Sigmoid colon (tissue), 7 donors: ENCODE data around the gene CC2D1B. TPM values are rescaled to one million over a fixed set of nuclear protein-coding genes. Genes with fewer than 3 reads are reported as not detected.

Experiments
- DNase-seq: peaks from one replicate; pipeline ENCODE4 v3.0.0-alpha.2; 2019
- H3K27ac ChIP-seq, 4 donors: fragments of 200-600 bp; sonication (generic); one replicate each; pipeline ENCODE4 v1.5.1; 2016 to 2019; ENCODE audit warnings: mild to moderate bottlenecking in 1 of 4
- H3K27me3 ChIP-seq, 3 donors: fragments of 200-600 bp; sonication (generic); one replicate each; pipeline ENCODE4 v1.5.1; 2019; ENCODE audit warnings: mild to moderate bottlenecking in 1 of 3
- H3K36me3 ChIP-seq, 4 donors: fragments of 200-600 bp; sonication (generic); one replicate each; pipeline ENCODE4 v1.5.1; 2016 to 2019
- H3K4me1 ChIP-seq, 4 donors: fragments of 200-600 bp; sonication (generic); one replicate each; pipeline ENCODE4 v1.5.1; 2017 to 2019
- H3K4me3 ChIP-seq, 4 donors: fragments of 200-600 bp; sonication (generic); one replicate each; pipeline ENCODE4 v1.5.1; 2017 to 2019; ENCODE audit warnings: mild to moderate bottlenecking in 2 of 4, moderate library complexity in 1 of 4
- H3K9me3 ChIP-seq, 4 donors: fragments of 200-600 bp in 3 of 4; sonication (generic) in 3 of 4; one replicate each; pipeline versions ENCODE4 v1.5.1 to v1.6.1; 2013 to 2019
- EP300 ChIP-seq, 4 donors: sonication (generic); formaldehyde crosslinking; IDR thresholded peaks; one replicate each; pipeline ENCODE4 v1.6.1; 2017; ENCODE audit warnings: antibody characterized with exemption in 4 of 4
- POLR2A ChIP-seq, 2 donors: fragments of 450-650 bp; IDR thresholded peaks; one replicate each; pipeline ENCODE4 v1.6.1; 2016; ENCODE audit warnings: antibody characterized with exemption in 2 of 2, mild to moderate bottlenecking in 2 of 2, moderate library complexity in 2 of 2
- POLR2AphosphoS5 ChIP-seq, 4 donors: sonication (generic); formaldehyde crosslinking; IDR thresholded peaks; one replicate each; pipeline ENCODE4 v1.6.1; 2017; ENCODE audit warnings: antibody characterized with exemption in 4 of 4
- WGBS, 2 donors: extraction: QIAGEN DNeasy Blood & Tissue Kit; methylation state at CpG; one replicate each; pipeline ENCODE4 v1.1.7; 2013; 5-methylcytosine and 5-hydroxymethylcytosine counted together
- intact Hi-C: fragments of 100-400 bp; cut with DNase I; formaldehyde crosslinking; loops from one replicate; pipeline ENCODE4 v1.15.1; 2023
- polyA plus RNA-seq, 3 donors: library from polyadenylated mRNA; stranded (reverse); fragments of 200-250 nt; gene quantifications; one replicate each; pipeline ENCODE4 v1.2.3, GENCODE V29; 2013
- total RNA-seq, 4 donors: library from RNA; depleted of rRNA; stranded (reverse); fragments of >200 nt; gene quantifications; one replicate each; pipeline ENCODE4 v1.1.0, GENCODE V29; 2016
- TF ChIP-seq, protein P1 (sequence below), 4 experiments: fragments of 450-650 bp in 3 of 4; fragments of 200-600 bp in 1 of 4; IDR thresholded peaks; one replicate each; pipeline ENCODE4 v1.5.1; 2016 to 2019; ENCODE audit warnings: antibody characterized with exemption in 4 of 4, mild to moderate bottlenecking in 3 of 4, moderate library complexity in 2 of 4
- donor health status: healthy with polysubstance abuse.
- donor health status: Bipolar disorder and iron deficiency.
- donor health status: healthy.

The CC2D1B gene
- total and polyA plus RNA-seq, 7 donors: 14.4 to 26.2 (median 19.2) TPM

DNA sequence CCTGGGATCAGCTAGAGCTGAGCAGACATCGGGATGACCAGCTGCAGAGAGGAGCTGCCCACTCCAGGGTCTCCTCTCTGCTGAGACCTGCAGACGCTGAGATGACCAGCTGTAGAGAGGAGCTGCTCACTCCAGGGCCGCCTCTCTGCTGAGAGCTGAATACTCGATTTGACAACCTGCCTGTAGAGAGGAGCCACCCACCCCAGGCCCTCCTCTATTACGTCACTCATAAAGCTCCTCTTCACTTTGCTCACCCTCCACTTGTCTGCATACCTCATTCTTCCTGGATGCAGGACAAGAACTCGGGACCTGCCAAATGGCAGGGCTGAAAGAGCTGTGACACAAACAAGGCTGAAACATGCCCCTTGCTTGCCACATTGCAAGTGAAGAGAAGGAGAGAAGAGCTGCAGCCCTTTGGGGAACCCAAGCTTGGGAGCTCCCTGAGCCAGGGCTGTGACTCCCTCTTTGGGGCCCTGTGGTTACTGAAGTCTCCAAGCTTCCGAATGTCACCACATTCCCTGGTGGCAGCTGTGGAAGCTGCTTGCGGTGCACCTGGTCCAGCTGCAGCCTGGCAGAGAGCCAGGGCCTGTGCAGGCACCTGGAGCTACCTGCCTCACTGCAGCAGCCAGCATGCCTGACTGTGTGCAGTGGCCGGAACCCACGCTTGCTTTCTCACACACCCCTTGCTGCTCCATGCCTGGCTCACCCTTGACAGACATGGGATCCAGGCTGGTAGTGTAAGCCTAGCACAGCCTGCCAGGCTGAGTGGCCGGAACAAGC lies 59.6 kb downstream of the CC2D1B start:
- intact Hi-C loops: no loop called here
- WGBS, 2 donors: 84% methylated on average over 11 of the region's 11 CpGs

DNA sequence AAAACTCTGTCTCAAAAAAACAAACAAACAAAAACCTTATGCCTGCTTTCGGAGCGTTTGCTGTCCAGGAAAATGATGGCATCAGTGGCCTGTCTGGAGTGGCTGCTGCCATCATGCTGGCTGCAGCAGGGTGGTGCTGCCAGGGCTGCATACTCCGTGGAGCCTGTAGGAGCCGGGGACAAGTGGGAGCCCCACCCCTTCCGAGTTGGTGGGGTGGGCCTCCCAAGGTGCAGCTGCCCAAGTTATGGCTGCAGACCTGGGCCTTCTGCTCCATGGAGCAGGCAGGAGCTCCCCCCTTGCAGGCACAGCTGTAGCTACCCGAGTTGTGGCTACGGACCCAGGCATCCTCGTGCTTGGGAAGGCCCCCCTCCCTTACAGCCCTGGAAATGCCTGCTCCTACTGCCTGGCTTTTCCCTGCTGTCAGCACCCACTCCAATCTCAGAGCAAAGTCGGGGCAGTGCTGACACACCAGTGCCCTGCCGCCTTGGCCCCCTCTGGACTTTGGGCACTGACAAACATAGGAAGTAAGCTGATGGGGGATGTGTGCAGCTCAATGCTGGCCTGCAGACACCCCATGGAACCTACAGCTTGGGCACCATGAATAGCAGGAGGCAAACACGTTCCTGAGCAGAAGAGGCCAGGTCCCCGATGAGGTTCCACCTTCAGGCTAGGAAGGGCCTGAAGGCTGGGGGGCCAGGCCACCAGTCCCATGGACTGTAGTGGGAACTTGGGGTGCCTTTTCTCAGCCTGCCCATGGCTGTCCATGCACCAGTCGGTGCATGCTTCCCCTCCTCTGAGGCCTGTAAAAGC lies 60.4 kb downstream of the CC2D1B start:
- peaks cover 0 to 43% (median 10%) of the 10 kb centered on the region in 4 donors for H3K36me3 ChIP-seq
- intact Hi-C loops: no loop called here
- H3K9me3 ChIP-seq: no peaks in the 10 kb centered on the region
- no peaks in the 10 kb centered on the region for H3K4me1 ChIP-seq
- H3K4me3 ChIP-seq: no peak overlapping the region
- no peak for DNase-seq
- H3K27me3 ChIP-seq: no peaks in the 10 kb centered on the region
- 91 to 92% methylated on average over 13 of the region's 13 CpGs for WGBS, 2 donors
- TF ChIP-seq POLR2AphosphoS5 (IDR thresholded peaks at IDR 0.05): no peak
- TF ChIP-seq EP300 (IDR thresholded peaks at IDR 0.05): no peak
- TF ChIP-seq, protein P1, sequence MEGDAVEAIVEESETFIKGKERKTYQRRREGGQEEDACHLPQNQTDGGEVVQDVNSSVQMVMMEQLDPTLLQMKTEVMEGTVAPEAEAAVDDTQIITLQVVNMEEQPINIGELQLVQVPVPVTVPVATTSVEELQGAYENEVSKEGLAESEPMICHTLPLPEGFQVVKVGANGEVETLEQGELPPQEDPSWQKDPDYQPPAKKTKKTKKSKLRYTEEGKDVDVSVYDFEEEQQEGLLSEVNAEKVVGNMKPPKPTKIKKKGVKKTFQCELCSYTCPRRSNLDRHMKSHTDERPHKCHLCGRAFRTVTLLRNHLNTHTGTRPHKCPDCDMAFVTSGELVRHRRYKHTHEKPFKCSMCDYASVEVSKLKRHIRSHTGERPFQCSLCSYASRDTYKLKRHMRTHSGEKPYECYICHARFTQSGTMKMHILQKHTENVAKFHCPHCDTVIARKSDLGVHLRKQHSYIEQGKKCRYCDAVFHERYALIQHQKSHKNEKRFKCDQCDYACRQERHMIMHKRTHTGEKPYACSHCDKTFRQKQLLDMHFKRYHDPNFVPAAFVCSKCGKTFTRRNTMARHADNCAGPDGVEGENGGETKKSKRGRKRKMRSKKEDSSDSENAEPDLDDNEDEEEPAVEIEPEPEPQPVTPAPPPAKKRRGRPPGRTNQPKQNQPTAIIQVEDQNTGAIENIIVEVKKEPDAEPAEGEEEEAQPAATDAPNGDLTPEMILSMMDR (IDR thresholded peaks at IDR 0.05): no peak
- TF ChIP-seq POLR2A (IDR thresholded peaks at IDR 0.05): no peak
- no peak overlapping the region for H3K27ac ChIP-seq

More for the DNA sequence above, 59.6 kb downstream of the CC2D1B start:
- H3K36me3 ChIP-seq: peaks cover 0 to 43% (median 10%) of the 10 kb centered on the region in 4 donors
- H3K4me3 ChIP-seq: no peak overlapping the region
- H3K27me3 ChIP-seq: no peaks in the 10 kb centered on the region
- TF ChIP-seq POLR2A (IDR thresholded peaks at IDR 0.05): no peak
- TF ChIP-seq, protein P1 (IDR thresholded peaks at IDR 0.05): no peak
- no peak for TF ChIP-seq EP300 (IDR thresholded peaks at IDR 0.05)
- no peak for TF ChIP-seq POLR2AphosphoS5 (IDR thresholded peaks at IDR 0.05)
- no peak for DNase-seq
- H3K27ac ChIP-seq: no peak overlapping the region
- no peaks in the 10 kb centered on the region for H3K9me3 ChIP-seq
- H3K4me1 ChIP-seq: no peaks in the 10 kb centered on the region

Other genes with a start within 250 kb of the CC2D1B start
- 10 to 100 TPM; 25.9 to 36.3 (median 28.8) TPM for gene ZFYVE9, start 224.1 kb downstream of the CC2D1B start, total RNA-seq
- gene ZFYVE9, start 224.1 kb downstream of the CC2D1B start, polyA plus RNA-seq: 1 to 10 TPM; 4.7 to 7.2 (median 5.4) TPM
- under 1 TPM in 2 of 4 donors, not detected in 2; 0.36 to 0.95 TPM for gene ORC1, start 38.2 kb upstream of the CC2D1B start, total RNA-seq
- gene ORC1, start 38.2 kb upstream of the CC2D1B start, polyA plus RNA-seq: 1 to 10 TPM; 1.2 to 6.1 (median 1.8) TPM
- gene PRPF38A, start 38.4 kb upstream of the CC2D1B start, total RNA-seq: 10 to 100 TPM; 12.4 to 20.0 (median 17.5) TPM
- 10 to 100 TPM; 17.8 to 29.8 (median 22.2) TPM for gene PRPF38A, start 38.4 kb upstream of the CC2D1B start, polyA plus RNA-seq
- gene TUT4, start 186.9 kb upstream of the CC2D1B start, total RNA-seq: 10 to 100 TPM; 50.4 to 66.9 (median 58.3) TPM
- 10 to 100 TPM in 1 of 3 donors, 1 to 10 TPM in 2; 3.2 to 21.5 (median 9.6) TPM for gene TUT4, start 186.9 kb upstream of the CC2D1B start, polyA plus RNA-seq
- 10 to 100 TPM; 17.0 to 49.3 (median 24.5) TPM for gene GPX7, start 236.2 kb upstream of the CC2D1B start, total RNA-seq
- 1 to 10 TPM; 2.5 to 8.6 (median 5.4) TPM for gene GPX7, start 236.2 kb upstream of the CC2D1B start, polyA plus RNA-seq